HepG2 (cell line): ENCODE data around the gene CHRD. TPM values are rescaled to one million over a fixed set of nuclear protein-coding genes. Genes with fewer than 3 reads are reported as not detected.
A peak's percentile ranks its signal among the peaks of the same experiment; 100 is the strongest.

Experiments used
- ARNT ChIP-seq: fragments of 450-650 bp; IDR thresholded peaks from 2 replicates; pipeline ENCODE4 v1.6.1; 2017
- ATF7-NPFF ChIP-seq: sonication (generic); formaldehyde crosslinking; IDR thresholded peaks from 2 replicates; pipeline ENCODE4 v1.8.1; 2023; ENCODE audit warnings: mild to moderate bottlenecking, low read depth, missing genetic modification reagents, moderate library complexity
- BRD4 ChIP-seq: sonication (generic); formaldehyde crosslinking; IDR thresholded peaks from 2 replicates; pipeline ENCODE4 v1.4.0; 2020; ENCODE audit warnings: missing genetic modification reagents
- CEBPG ChIP-seq: IDR thresholded peaks from 2 replicates; pipeline ENCODE4 v1.6.1; 2016
- CENPX ChIP-seq: sonication (generic); formaldehyde crosslinking; IDR thresholded peaks from 2 replicates; pipeline ENCODE4 v1.9.0; 2021; ENCODE audit warnings: mild to moderate bottlenecking, missing genetic modification reagents, moderate library complexity
- FOSL2 ChIP-seq: sonication (generic); formaldehyde crosslinking; IDR thresholded peaks from 2 replicates; pipeline ENCODE4 v1.4.0; 2020; ENCODE audit warnings: missing genetic modification reagents
- HES4 ChIP-seq: sonication (generic); formaldehyde crosslinking; IDR thresholded peaks from 2 replicates; pipeline ENCODE4 v1.9.0; 2021; ENCODE audit warnings: mild to moderate bottlenecking, missing genetic modification reagents, borderline replicate concordance
- HNF1A ChIP-seq, 2 experiments: sonication (generic) in 1 of 2; formaldehyde crosslinking in 1 of 2; IDR thresholded peaks; 2 replicates each; pipeline versions ENCODE4 v1.4.0 to v1.6.1; 2016 to 2020; ENCODE audit warnings: borderline replicate concordance in 1 of 2, low read depth in 1 of 2, mild to moderate bottlenecking in 1 of 2, missing genetic modification reagents in 1 of 2
- MAF1 ChIP-seq: sonication (generic); formaldehyde crosslinking; IDR thresholded peaks from 2 replicates; pipeline ENCODE4 v1.5.0; 2020; ENCODE audit warnings: missing genetic modification reagents, borderline replicate concordance
- MYC ChIP-seq: sonication (generic); formaldehyde crosslinking; IDR thresholded peaks from 2 replicates; pipeline ENCODE4 v1.9.0; 2021; ENCODE audit warnings: missing genetic modification reagents, borderline replicate concordance
- PAWR ChIP-seq: sonication (generic); formaldehyde crosslinking; IDR thresholded peaks from 2 replicates; pipeline ENCODE4 v1.4.0; 2020; ENCODE audit warnings: missing genetic modification reagents, mild to moderate bottlenecking, borderline replicate concordance
- PBX2 ChIP-seq: IDR thresholded peaks from 2 replicates; pipeline ENCODE4 v1.6.1; 2016; ENCODE audit warnings: control low read depth
- REPIN1 ChIP-seq: sonication (generic); formaldehyde crosslinking; IDR thresholded peaks from 2 replicates; pipeline ENCODE4 v1.8.0; 2022; ENCODE audit warnings: missing genetic modification reagents, low read depth, mild to moderate bottlenecking, borderline replicate concordance
- SP4 ChIP-seq: sonication (generic); formaldehyde crosslinking; IDR thresholded peaks from 2 replicates; pipeline ENCODE4 v1.8.1; 2023; ENCODE audit warnings: mild to moderate bottlenecking, missing genetic modification reagents
- TEF ChIP-seq: sonication (generic); formaldehyde crosslinking; IDR thresholded peaks from 2 replicates; pipeline ENCODE4 v1.5.0; 2020; ENCODE audit warnings: missing genetic modification reagents
- ZBTB39 ChIP-seq: sonication (generic); formaldehyde crosslinking; IDR thresholded peaks from 2 replicates; pipeline ENCODE4 v1.5.0; 2020; ENCODE audit warnings: missing genetic modification reagents
- ZNF33B ChIP-seq: sonication (generic); formaldehyde crosslinking; IDR thresholded peaks from 2 replicates; pipeline ENCODE4 v1.5.1; 2020; ENCODE audit warnings: mild to moderate bottlenecking, missing genetic modification reagents
- ZNF34 ChIP-seq: sonication (generic); formaldehyde crosslinking; IDR thresholded peaks from 2 replicates; pipeline ENCODE4 v1.4.0; 2020; ENCODE audit warnings: mild to moderate bottlenecking, missing genetic modification reagents, borderline replicate concordance
- ZNF501 ChIP-seq: sonication (generic); formaldehyde crosslinking; IDR thresholded peaks from 2 replicates; pipeline ENCODE4 v1.5.1; 2020; ENCODE audit warnings: mild to moderate bottlenecking, moderate library complexity, missing genetic modification reagents
- ZNF570 ChIP-seq: sonication (generic); formaldehyde crosslinking; IDR thresholded peaks from 2 replicates; pipeline ENCODE4 v1.4.0; 2020; ENCODE audit warnings: mild to moderate bottlenecking, missing genetic modification reagents, borderline replicate concordance
- ZNF614 ChIP-seq: IDR thresholded peaks from 2 replicates; pipeline ENCODE4 v1.6.1; 2018; ENCODE audit warnings: missing biosample characterization, missing genetic modification reagents, inconsistent platforms, borderline replicate concordance
- polyA plus RNA-seq, 8 experiments: library from polyadenylated mRNA; depleted of rRNA in 3 of 8; stranded (reverse) in 7 of 8; unstranded in 1 of 8; fragments of >200 nt; fragmentation: Illumina TruSeq in 4 of 8; extraction: Trizol in 4 of 8; gene quantifications; 2 replicates each; pipeline versions ENCODE4 v1.2.1 to v1.2.3, GENCODE V29; 2011 to 2016; ENCODE audit warnings: low read depth in 4 of 8, missing spikeins in 1 of 8, mixed read lengths in 1 of 8; ENCODE audit not compliant: insufficient read depth in 1 of 8
- total RNA-seq, 5 experiments: library from RNA; depleted of rRNA; stranded (reverse); fragments of >200 nt; fragmentation: Illumina TruSeq; extraction: Trizol; gene quantifications; 2 replicates each; pipeline ENCODE4 v1.2.3, GENCODE V29; 2016; ENCODE audit warnings: low read depth in 1 of 5

The CHRD gene
- total and polyA plus RNA-seq, 2 of the 13 experiments (the other 11 are each of a cell fraction or from before 2014, with no cell fraction given): 22.2 to 35.2 TPM

GRCh38 chr3:184362668-184363546 lies 16.9 kb upstream of the CHRD start (continued):
- peak; percentile 34; the same call in 1 of the 2 replicates for TF ChIP-seq ZNF34
- TF ChIP-seq CENPX: no peak
- peak; percentile 97 for TF ChIP-seq ZNF501 (CRISPR knock-in tag)
- TF ChIP-seq ZNF614 (CRISPR knock-in tag): 0 out of 2 replicates have a peak, but pooled peaks have one; percentile 82
- TF ChIP-seq ATF7-NPFF (CRISPR knock-in tag): no peak; the same call in 1 of the 2 replicates
- TF ChIP-seq SP4: peak; percentile 76
- 0 out of 2 replicates have a peak, but pooled peaks have one; percentile 10 for TF ChIP-seq MAF1 (CRISPR knock-in tag)
- TF ChIP-seq BRD4: no peak
- peak; percentile 84; the same call in 1 of the 2 replicates for TF ChIP-seq ZNF33B (CRISPR knock-in tag)
- TF ChIP-seq MYC (CRISPR knock-in tag): peak; percentile 88
- peak; percentile 27; the same call in 1 of the 2 replicates for TF ChIP-seq CEBPG
- TF ChIP-seq TEF (CRISPR knock-in tag): no peak; the same call in 1 of the 2 replicates
- no peak for TF ChIP-seq ZNF570 (CRISPR knock-in tag)
- no peak for TF ChIP-seq PBX2
- TF ChIP-seq REPIN1 (CRISPR knock-in tag): peak; percentile 95
- TF ChIP-seq HES4 (CRISPR knock-in tag): no peak
- 0 out of 2 replicates have a peak, but pooled peaks have one; percentile 31 for TF ChIP-seq HNF1A (IDR thresholded peaks at IDR 0.05; ENCODE audit: low read depth)
- TF ChIP-seq HNF1A (CRISPR knock-in tag; IDR thresholded peaks at IDR 0.05; ENCODE audit: borderline replicate concordance): peak; percentile 53; the same call in 1 of the 2 replicates
- no peak for TF ChIP-seq PAWR (CRISPR knock-in tag)
- TF ChIP-seq FOSL2 (CRISPR knock-in tag): peak; percentile 56
- TF ChIP-seq ARNT: no peak
- no peak for TF ChIP-seq ZBTB39 (CRISPR knock-in tag)
